Measurements from ENCODE around the gene TP53I11. TPM values are rescaled to one million over a fixed set of nuclear protein-coding genes. Genes with fewer than 3 reads are reported as not detected.
A peak's percentile ranks its signal among the peaks of the same experiment; 100 is the strongest.

TP53I11 gene
- total RNA-seq, 4 donors from 2014 or later: 21.7 to 34.0 (median 30.9) TPM

DNA sequence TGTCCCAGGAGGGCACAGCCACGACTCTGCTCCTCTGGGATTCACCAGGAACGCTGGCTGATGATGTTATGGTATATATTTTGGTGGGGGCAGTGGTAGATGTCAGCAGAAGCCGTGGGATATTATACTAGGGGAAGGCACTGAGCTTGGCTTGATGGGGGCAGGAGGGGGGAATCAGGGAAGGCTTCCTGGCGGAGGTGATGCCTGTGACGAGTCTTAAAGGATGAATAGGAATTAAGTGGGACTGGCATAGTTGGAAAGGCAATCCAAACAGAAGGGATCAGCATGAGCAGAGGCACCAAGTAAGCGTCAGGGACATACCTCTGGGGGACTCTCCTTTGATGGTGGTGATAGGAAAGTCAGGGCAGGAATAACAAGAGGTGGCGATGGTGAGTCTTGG, 47.6 kb downstream of the TP53I11 start:
- no peak overlapping the region for H3K27ac ChIP-seq
- no peaks in the 10 kb centered on the region for H3K9me3 ChIP-seq
- intact Hi-C loops (cut with DNase I): no loop called here
- H3K36me3 ChIP-seq: no peaks in the 10 kb centered on the region
- no peaks in the 10 kb centered on the region for H3K4me1 ChIP-seq
- no peak for DNase-seq
- no peak overlapping the region for H3K4me3 ChIP-seq (replicated peaks in 1 of 3)
- TF ChIP-seq, protein P1, sequence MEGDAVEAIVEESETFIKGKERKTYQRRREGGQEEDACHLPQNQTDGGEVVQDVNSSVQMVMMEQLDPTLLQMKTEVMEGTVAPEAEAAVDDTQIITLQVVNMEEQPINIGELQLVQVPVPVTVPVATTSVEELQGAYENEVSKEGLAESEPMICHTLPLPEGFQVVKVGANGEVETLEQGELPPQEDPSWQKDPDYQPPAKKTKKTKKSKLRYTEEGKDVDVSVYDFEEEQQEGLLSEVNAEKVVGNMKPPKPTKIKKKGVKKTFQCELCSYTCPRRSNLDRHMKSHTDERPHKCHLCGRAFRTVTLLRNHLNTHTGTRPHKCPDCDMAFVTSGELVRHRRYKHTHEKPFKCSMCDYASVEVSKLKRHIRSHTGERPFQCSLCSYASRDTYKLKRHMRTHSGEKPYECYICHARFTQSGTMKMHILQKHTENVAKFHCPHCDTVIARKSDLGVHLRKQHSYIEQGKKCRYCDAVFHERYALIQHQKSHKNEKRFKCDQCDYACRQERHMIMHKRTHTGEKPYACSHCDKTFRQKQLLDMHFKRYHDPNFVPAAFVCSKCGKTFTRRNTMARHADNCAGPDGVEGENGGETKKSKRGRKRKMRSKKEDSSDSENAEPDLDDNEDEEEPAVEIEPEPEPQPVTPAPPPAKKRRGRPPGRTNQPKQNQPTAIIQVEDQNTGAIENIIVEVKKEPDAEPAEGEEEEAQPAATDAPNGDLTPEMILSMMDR (IDR thresholded peaks at IDR 0.05): no peak
- TF ChIP-seq POLR2A (IDR thresholded peaks at IDR 0.05): no peak
- 82 to 93% methylated on average over 7 of the region's 7 CpGs for WGBS, 2 donors
- no peaks in the 10 kb centered on the region for H3K27me3 ChIP-seq

DNA sequence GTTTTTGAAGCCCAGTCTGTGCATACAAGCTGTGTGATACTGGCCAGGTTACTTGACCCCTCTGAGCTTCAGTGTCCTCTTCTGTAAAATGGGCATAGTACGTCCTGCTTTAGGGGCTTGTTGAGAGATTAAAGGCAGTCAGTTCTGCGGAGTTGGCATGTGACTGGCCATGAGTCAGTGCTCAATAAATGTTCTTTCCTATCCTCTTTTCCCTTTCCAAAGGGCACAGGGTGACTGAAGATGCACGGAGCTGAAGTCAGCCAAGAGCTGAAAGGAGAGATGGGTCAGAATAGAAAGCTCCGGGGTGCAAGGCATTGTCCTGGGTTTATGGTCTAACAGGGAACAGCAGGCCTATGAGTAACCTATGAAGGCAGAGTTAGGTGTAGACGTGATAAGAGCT, 48.9 kb downstream of the TP53I11 start:
- H3K36me3 ChIP-seq: no peaks in the 10 kb centered on the region
- no peaks in the 10 kb centered on the region for H3K27me3 ChIP-seq
- TF ChIP-seq, protein P1 (IDR thresholded peaks at IDR 0.05): no peak
- no peak for TF ChIP-seq POLR2A (IDR thresholded peaks at IDR 0.05)
- DNase-seq: no peak
- H3K9me3 ChIP-seq: no peaks in the 10 kb centered on the region
- intact Hi-C loops (cut with DNase I): no loop called here
- no peak overlapping the region for H3K27ac ChIP-seq
- no peak overlapping the region for H3K4me3 ChIP-seq (replicated peaks in 1 of 3)
- 89 to 93% methylated on average over 5 of the region's 5 CpGs for WGBS, 2 donors
- H3K4me1 ChIP-seq: no peaks in the 10 kb centered on the region

DNA sequence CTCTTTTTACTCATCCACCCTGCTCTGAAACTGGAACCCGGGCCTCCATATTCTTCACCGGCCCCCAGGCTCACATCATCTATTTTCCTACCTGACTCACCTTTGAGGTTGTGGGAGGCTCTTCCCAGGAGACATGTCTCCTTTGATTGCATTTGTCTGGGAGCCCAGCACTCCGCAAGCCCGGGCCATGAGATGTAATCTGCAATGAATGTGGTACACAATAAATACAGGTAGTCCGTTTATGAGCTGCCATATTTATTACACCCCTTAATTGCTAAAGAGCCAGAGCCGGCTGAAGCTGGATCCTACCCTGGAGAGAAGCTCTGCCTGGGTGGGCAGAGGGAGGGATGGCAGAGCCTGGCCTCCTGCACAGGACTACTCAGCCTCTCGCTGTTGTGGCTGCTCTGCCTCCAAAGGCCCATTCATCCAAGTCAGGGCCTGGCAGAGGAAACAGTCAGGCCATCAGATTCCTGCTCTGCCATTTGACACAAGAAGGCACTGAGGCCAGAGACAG, 49.5 kb downstream of the TP53I11 start:
- H3K9me3 ChIP-seq: no peaks in the 10 kb centered on the region
- no peak overlapping the region for H3K27ac ChIP-seq
- no peak overlapping the region for H3K4me3 ChIP-seq (replicated peaks in 1 of 3)
- H3K27me3 ChIP-seq: no peaks in the 10 kb centered on the region
- intact Hi-C loops (cut with DNase I): no loop called here
- TF ChIP-seq, protein P1 (IDR thresholded peaks at IDR 0.05): no peak
- TF ChIP-seq POLR2A (IDR thresholded peaks at IDR 0.05): no peak
- 92 to 93% methylated on average over 7 of the region's 7 CpGs for WGBS, 2 donors
- DNase-seq: no peak
- H3K36me3 ChIP-seq: no peaks in the 10 kb centered on the region
- H3K4me1 ChIP-seq: no peaks in the 10 kb centered on the region

DNA sequence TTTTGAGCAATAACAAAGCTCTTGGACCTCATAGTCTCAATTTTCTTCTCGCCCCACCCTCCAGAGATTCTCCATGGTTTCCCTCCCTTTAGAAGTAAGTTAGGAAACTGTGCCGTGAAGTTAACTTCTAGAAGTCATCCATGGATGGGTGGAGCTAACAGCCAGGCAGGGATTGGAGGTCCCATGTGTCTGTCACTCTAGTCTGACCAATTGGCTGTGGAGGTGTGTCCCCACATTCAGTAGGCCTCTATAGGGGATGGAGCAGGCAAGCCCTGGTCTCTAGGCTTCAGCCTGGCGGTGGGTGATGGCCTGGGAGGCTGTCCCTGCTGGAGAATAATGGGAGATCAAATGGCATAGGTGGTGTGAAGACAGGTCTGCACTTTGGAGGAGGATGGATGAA, 50.7 kb downstream of the TP53I11 start:
- no peak overlapping the region for H3K4me3 ChIP-seq (replicated peaks in 1 of 3)
- H3K36me3 ChIP-seq: no peaks in the 10 kb centered on the region
- no peaks in the 10 kb centered on the region for H3K27me3 ChIP-seq
- peak in 1 of 2 donors; percentile 14 for DNase-seq
- no peaks in the 10 kb centered on the region for H3K9me3 ChIP-seq
- no peaks in the 10 kb centered on the region for H3K4me1 ChIP-seq
- no peak overlapping the region for H3K27ac ChIP-seq
- TF ChIP-seq, protein P1 (IDR thresholded peaks at IDR 0.05): no peak
- TF ChIP-seq POLR2A (IDR thresholded peaks at IDR 0.05): no peak
- 71 to 83% methylated on average over 3 of the region's 3 CpGs for WGBS, 2 donors
- intact Hi-C loops (cut with DNase I): loop anchor here (5.0 kb wide), 1 partner anchor 173 kb away; the partner anchor contains the start of gene TSPAN18

DNA sequence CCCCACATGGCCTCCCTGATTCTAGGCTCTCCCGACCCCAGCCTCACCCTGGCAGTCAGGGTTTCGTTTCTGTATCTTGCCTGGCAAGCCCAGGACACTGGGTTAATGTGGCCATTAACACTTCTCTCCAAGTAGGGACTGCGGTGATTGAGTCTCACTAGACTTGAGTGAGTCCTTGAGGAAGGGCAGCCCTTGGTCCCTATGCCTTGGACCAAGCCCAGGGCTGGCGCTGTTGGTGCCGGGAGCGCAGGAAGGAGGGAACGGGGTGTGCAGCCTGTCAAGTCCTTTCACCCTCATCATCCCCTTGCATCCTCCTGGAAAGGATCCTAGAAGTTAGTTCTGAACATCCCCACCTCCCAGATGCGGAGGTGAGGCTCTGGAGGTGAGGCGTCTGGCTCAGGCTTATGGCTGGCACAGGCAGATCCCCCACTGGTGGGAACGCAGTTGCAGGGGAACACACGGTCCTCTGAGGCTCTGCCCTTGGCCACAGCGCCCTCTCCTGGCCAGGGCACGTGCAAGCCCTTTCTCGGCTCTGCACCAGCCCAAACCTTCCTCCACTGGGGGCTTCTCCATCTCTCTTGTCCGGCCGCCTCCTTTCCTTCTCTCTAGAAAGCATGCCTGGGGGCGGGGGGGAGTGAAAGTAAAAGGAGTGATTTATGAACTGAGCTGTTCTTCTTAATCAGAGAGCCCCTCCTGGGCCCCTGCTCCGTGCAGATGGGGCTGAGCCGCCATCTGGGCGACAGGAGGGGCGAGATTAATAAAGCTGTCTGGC, 56.7 kb downstream of the TP53I11 start:
- Histone ChIP-seq H3K4me3 (replicated peaks in 1 of 3) (no peak overlapping the region), H3K9me3 (no peaks in the 10 kb centered on the region), H3K36me3 (no peaks in the 10 kb centered on the region), H3K4me1 (peaks cover 0 to 12% of the 10 kb centered on the region in 2 donors), H3K27me3 (no peaks in the 10 kb centered on the region), H3K27ac (no peak overlapping the region)
- 51 to 67% methylated on average over 15 to 17 of the region's 21 CpGs for whole genome bisulfite sequencing, 2 donors
- intact Hi-C loops (cut with DNase I): loop anchor here (5.0 kb wide), 1 partner anchor 272 kb away; no protein-coding TSS in a partner anchor
- TF ChIP-seq, protein P1 (IDR thresholded peaks at IDR 0.05): peak; percentile 70 to 87 (median 80)
- TF ChIP-seq POLR2A (IDR thresholded peaks at IDR 0.05): no peak
- DNase-seq: peak; percentile 63 to 65

Data from thyroid gland (tissue), 4 donors.